ENCODE measurements around the gene AFG1L. TPM values are rescaled to one million over a fixed set of nuclear protein-coding genes. Genes with fewer than 3 reads are reported as not detected.
"Not testable (repeated sequence)": the region's sequence is repeated elsewhere in the genome, so short reads cannot be mapped to it uniquely, and the experiment has no call there.

Gene AFG1L
- 4.8 and 6.8 TPM in 2 replicates for total RNA-seq (2014; rRNA removed; shearing (Covaris generic); ENCODE audit: low replicate concordance)

GRCh38 chr6:108294727-108295625, at the start of gene AFG1L:
Gene AFG1L (plus strand): TSS chr6:108295054. CDS start chr6:108295080, 26 bp downstream.
- in situ Hi-C loops (cut with HindIII; ENCODE audit: low pct_unique_long_range_greater_than_20kb, low sequenced_read_pairs), result no loop called here
- DNase-seq (ENCODE audit: low read depth), result peak; percentile 91

- in situ Hi-C loops (cut with HindIII; ENCODE audit: low pct_unique_long_range_greater_than_20kb, low sequenced_read_pairs); DNase-seq (ENCODE audit: low read depth): not testable (repeated sequence)
Measured at GRCh38 chr6:108245095-108245494, 49.8 kb upstream of the AFG1L start.

GRCh38 chr6:108247965-108248536, 46.8 kb upstream of the AFG1L start:
- DNase-seq (ENCODE audit: low read depth), result no peak
- in situ Hi-C loops (cut with HindIII; ENCODE audit: low pct_unique_long_range_greater_than_20kb, low sequenced_read_pairs), result no loop called here

- DNase-seq (ENCODE audit: low read depth), result no peak
- in situ Hi-C loops (cut with HindIII; ENCODE audit: low pct_unique_long_range_greater_than_20kb, low sequenced_read_pairs), result no loop called here
Measured at GRCh38 chr6:108250240-108250866, 44.5 kb upstream of the AFG1L start.

DNA sequence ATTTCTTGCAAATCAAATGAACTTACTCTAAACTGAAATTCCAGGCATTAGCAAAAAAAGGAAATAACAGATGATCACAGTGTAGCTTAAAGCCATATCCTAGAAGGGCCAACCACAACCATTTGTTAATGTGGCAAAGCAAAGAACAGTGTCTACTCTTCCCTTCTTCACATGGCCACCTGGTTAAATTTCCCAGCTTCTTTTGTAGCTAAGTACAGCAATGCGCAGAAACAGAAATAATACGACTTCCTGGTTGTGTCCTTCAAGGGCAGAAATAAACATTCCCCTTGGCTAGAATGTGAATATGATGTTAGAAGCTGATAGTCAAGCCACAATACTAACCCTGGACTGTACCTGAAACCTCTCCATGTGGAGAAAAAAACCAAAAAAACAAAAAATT, 43.6 kb upstream of the AFG1L start:
- in situ Hi-C loops (cut with HindIII; ENCODE audit: low pct_unique_long_range_greater_than_20kb, low sequenced_read_pairs), result no loop called here
- no peak for DNase-seq (ENCODE audit: low read depth)

DNA sequence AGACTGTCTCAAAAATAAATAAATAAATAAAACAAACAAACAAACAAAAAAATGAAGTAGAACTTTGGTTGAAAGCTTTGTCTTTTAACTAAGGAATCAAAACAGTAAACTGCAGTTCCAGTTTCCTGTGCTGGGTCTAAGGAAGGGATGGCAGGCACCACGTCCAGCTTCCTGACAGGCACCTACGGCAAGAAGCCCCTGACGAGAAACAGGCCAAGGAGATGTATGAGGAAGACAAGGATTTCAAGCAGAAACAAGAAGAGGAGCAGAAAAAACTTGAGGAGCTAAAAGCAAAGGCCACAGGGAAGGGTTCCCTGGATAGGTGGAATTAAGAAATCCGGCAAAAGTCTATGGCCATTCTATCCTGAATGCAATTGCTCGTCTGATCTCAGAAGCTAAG, 42.8 kb upstream of the AFG1L start:
- no peak for DNase-seq (ENCODE audit: low read depth)
- in situ Hi-C loops (cut with HindIII; ENCODE audit: low pct_unique_long_range_greater_than_20kb, low sequenced_read_pairs), result no loop called here

DNA sequence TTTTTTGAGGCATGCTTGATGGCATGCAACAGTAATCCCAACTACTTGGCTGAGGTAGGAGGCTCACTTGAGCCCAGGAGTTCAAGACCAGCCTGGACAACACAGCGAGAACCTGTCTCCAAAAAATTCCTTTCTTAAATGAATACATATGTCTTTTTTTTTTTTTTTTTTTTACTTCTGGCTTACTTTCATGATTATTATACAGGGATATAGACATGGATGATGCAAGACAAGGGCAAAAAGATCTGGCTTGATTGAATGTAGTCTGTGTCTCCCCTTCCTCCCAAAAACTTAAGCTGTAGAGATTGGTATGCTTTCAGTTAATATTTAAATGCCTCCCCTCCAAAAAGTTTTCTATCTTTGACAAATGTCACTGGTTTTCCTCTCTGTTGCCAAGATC, 41.6 kb upstream of the AFG1L start:
- in situ Hi-C loops (cut with HindIII; ENCODE audit: low pct_unique_long_range_greater_than_20kb, low sequenced_read_pairs), result no loop called here
- DNase-seq (ENCODE audit: low read depth), result no peak

GRCh38 chr6:108254433-108255410, 40.1 kb upstream of the AFG1L start:
- in situ Hi-C loops (cut with HindIII; ENCODE audit: low pct_unique_long_range_greater_than_20kb, low sequenced_read_pairs), result no loop called here
- DNase-seq (ENCODE audit: low read depth), result no peak

DNA sequence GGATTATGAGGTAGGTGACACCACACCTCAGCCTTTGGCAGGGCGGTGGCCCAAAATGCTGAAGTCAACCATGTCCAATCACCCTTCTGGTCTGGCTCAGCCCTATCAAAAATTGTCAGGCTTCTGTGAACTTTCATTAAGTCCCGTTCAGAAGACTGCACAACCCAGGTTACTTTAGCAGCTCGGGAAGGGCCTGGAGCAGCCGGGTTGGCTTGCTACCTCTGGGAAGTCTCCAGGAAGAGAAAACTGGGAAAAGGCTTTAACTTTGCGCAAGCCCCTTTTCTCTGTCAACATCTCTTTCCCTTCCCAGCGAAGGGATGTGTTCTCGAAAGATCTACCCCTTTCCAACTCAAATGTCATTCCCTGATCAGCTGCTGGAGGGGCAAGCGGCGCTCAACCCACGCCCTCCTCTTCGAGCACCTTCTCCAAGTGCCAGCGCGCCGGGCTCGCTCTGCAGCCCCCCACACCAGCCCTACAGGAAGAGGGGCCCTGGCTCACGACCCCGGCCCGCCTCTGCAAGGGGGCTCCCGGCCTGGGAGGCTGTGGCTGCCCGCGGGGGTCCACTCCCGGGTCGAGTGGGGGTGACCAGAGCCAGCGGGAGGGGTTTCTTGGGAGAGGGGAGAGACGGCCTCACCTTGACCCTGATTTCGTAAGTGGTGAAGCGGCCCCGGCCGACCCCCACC, 34.6 kb upstream of the AFG1L start:
- in situ Hi-C loops (cut with HindIII; ENCODE audit: low pct_unique_long_range_greater_than_20kb, low sequenced_read_pairs), result no loop called here
- peak; percentile 43 for DNase-seq (ENCODE audit: low read depth)

- in situ Hi-C loops (cut with HindIII; ENCODE audit: low pct_unique_long_range_greater_than_20kb, low sequenced_read_pairs), result no loop called here
- DNase-seq (ENCODE audit: low read depth), result peak; percentile 98
Measured at GRCh38 chr6:108260809-108261569, 33.9 kb upstream of the AFG1L start, which contains the start of gene SNX3. Gene SNX3 (minus strand): TSS chr6:108261040. CDS start chr6:108260921, 119 bp downstream.

DNA sequence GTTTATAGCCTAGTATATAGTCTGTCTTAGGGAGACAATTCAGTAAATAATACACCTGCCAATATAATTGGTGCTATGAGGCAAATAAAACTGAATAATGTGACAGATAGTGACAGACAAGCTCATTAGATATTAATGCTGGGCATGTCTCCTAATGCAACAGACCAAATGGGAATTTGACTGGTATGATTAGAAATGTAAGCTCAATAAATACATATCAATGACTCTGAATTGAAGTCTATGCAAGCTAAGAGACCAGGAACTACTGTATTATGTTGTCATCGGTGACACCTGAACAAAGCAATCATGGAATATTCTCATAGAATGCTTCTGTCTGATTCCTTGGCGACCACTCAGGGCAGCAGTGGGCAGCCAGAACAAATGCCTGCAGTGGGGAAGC, 31.5 kb upstream of the AFG1L start:
- no peak for DNase-seq (ENCODE audit: low read depth)
- in situ Hi-C loops (cut with HindIII; ENCODE audit: low pct_unique_long_range_greater_than_20kb, low sequenced_read_pairs), result no loop called here

DNA sequence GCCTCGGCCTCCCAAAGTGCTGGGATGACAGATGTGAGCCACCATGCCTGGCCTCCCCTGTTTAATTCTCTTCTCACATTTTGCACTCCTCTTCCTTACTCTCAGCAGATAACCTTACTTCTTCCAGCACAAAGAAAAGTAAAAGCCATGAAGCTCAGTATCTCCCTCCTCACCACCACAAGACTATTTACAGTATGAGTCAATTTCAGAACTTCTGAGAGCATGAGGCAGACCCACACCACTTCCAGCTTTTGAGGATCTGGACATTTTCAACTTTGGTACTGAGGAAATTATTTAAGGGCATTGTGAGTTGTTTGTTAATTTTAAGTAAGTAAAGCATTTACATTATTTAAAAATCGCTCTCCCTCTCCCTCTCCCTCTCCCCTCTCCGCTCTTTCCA, 26.0 kb upstream of the AFG1L start:
- no peak for DNase-seq (ENCODE audit: low read depth)
- in situ Hi-C loops (cut with HindIII; ENCODE audit: low pct_unique_long_range_greater_than_20kb, low sequenced_read_pairs), result no loop called here

DNA sequence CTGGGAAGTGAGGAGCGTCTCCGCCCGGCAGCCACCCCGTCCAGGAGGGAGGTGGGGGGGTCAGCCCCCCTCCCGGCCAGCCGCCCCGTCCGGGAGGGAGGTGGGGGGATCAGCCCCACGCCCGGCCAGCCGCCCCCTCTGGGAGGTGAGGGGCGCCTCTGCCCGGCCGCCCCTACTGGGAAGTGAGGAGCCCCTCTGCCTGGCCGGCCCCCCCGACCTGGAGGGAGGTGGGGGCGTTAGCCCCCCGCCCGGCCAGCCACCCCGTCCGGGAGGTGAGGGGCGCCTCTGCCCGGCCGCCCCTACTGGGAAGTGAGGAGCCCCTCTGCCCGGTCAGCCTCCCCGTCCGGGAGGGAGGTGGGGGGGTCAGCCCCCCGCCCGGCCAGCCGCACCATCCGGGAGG, 24.9 kb upstream of the AFG1L start:
- DNase-seq (ENCODE audit: low read depth); in situ Hi-C loops (cut with HindIII; ENCODE audit: low pct_unique_long_range_greater_than_20kb, low sequenced_read_pairs): not testable (repeated sequence)

DNA sequence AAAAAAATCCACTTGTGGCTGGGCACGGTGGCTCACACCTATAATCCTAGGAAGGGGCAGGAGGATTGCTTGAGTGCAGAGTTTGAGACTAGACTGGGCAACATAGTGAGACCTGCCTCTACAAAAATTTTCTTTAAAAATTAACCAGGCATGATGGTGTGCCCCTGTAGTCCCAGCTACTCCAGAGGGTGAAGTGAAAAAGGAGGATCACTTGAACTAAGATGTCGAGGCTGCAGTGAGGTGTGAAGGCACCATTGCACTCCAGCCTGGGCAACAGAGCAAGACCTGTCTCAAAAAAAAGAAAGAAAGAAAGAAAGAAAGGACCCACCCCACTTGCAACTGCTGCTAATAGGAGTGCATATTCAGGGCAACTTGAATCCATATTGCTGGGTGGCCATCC, 20.3 kb upstream of the AFG1L start:
- no peak for DNase-seq (ENCODE audit: low read depth)
- in situ Hi-C loops (cut with HindIII; ENCODE audit: low pct_unique_long_range_greater_than_20kb, low sequenced_read_pairs), result no loop called here

DNA sequence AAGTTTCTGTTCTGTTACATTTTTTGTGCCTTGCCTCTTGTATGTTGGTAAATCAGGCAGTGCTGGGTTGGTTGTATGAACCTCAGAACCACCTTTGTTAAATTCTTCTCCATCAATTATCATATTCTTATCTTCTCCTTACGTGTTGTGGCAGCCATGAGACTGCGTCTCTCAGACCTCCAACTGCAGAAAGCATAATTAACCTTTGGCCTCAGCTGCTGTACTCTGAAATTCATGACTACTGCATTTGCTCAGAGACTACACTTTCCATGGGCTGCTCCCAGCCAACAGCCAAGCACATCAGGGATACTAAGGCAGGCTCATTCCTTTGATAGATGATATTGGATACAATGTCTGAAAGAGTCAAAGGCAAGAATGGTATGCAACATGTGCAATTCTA, 18.9 kb upstream of the AFG1L start:
- DNase-seq (ENCODE audit: low read depth), result no peak
- in situ Hi-C loops (cut with HindIII; ENCODE audit: low pct_unique_long_range_greater_than_20kb, low sequenced_read_pairs), result no loop called here

DNA sequence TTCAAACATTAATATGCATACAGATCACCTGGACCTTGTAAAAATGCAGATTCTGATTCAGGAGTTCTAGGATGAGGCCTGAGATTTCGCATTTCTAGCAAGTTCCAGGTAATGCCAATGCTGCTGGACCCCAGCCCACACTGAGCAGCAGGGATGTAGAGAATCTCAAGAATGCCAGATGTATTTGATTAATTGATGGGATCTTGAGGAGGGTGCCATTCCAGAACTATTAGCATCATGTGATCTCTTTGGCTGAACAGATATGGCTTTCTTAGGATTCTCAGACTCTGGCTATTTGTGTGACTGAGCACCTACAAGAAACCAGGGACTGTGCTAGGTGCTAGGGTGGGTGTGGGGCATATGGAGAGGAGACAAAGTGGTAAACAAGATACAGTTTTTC, 17.6 kb upstream of the AFG1L start:
- in situ Hi-C loops (cut with HindIII; ENCODE audit: low pct_unique_long_range_greater_than_20kb, low sequenced_read_pairs), result no loop called here
- DNase-seq (ENCODE audit: low read depth), result no peak

DNA sequence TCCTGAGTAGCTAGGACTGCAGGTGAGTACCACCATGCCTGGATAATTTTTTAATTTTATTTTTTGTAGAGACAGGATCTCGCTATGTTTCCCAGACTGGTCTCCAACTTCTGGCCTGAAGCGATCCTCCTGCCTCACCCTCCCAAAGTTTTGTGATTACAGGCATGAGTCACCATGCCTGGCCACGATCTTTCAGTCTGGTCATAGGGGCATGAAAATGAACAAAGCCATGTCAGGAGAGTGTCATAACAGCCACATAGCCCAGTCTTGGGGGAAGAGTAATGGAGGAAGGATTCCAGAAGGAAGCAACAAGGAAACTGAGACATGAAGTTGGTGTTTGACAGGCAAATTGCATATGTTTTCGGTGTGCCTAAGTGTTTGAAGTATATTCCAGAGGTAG, 17.0 kb upstream of the AFG1L start:
- DNase-seq (ENCODE audit: low read depth), result peak; percentile 5
- in situ Hi-C loops (cut with HindIII; ENCODE audit: low pct_unique_long_range_greater_than_20kb, low sequenced_read_pairs), result no loop called here

Data from Caki2 (cell line).